HepG2 (cell line): ENCODE data around the gene VPS9D1. TPM values are rescaled to one million over a fixed set of nuclear protein-coding genes. Genes with fewer than 3 reads are reported as not detected.

Source experiments
- BRCA1 ChIP-seq: sonication (generic); formaldehyde crosslinking; IDR thresholded peaks from 2 replicates; pipeline ENCODE4 v1.4.0; 2020; ENCODE audit warnings: missing genetic modification reagents
- E2F1 ChIP-seq: sonication (generic); formaldehyde crosslinking; IDR thresholded peaks from 2 replicates; pipeline ENCODE4 v1.5.0; 2020; ENCODE audit warnings: missing genetic modification reagents
- KIAA2018 ChIP-seq: sonication (generic); formaldehyde crosslinking; IDR thresholded peaks from 2 replicates; pipeline ENCODE4 v1.5.0; 2020; ENCODE audit warnings: mild to moderate bottlenecking, missing genetic modification reagents, borderline replicate concordance
- NFIB ChIP-seq: sonication (generic); formaldehyde crosslinking; IDR thresholded peaks from 2 replicates; pipeline ENCODE4 v1.9.0; 2021; ENCODE audit warnings: missing genetic modification reagents, mild to moderate bottlenecking, borderline replicate concordance
- PHF20 ChIP-seq: sonication (generic); formaldehyde crosslinking; IDR thresholded peaks from 2 replicates; pipeline ENCODE4 v1.5.0; 2020; ENCODE audit warnings: mild to moderate bottlenecking, missing genetic modification reagents
- RARA ChIP-seq: IDR thresholded peaks from 2 replicates; pipeline ENCODE4 v1.6.1; 2016; ENCODE audit warnings: missing genetic modification reagents, missing compliant biosample characterization
- TARDBP ChIP-seq: sonication (generic); formaldehyde crosslinking; IDR thresholded peaks from 2 replicates; pipeline ENCODE4 v1.8.0; 2022; ENCODE audit warnings: mild to moderate bottlenecking, missing genetic modification reagents
- ZGPAT ChIP-seq: IDR thresholded peaks from 2 replicates; pipeline ENCODE4 v1.6.1; 2016; ENCODE audit warnings: mild to moderate bottlenecking
- ZNF343 ChIP-seq: sonication (generic); formaldehyde crosslinking; IDR thresholded peaks from 2 replicates; pipeline ENCODE4 v1.4.0; 2020; ENCODE audit warnings: mild to moderate bottlenecking, missing genetic modification reagents
- ZNF496 ChIP-seq: sonication (generic); formaldehyde crosslinking; IDR thresholded peaks from 2 replicates; pipeline ENCODE4 v1.8.1; 2023; ENCODE audit warnings: mild to moderate bottlenecking, moderate library complexity, missing genetic modification reagents; ENCODE audit not compliant: insufficient replicate concordance
- ZNF687 ChIP-seq: sonication (generic); formaldehyde crosslinking; IDR thresholded peaks from 2 replicates; pipeline ENCODE4 v1.5.1; 2020; ENCODE audit warnings: mild to moderate bottlenecking, missing genetic modification reagents, moderate library complexity
- ZSCAN29 ChIP-seq: sonication (generic); formaldehyde crosslinking; conservative IDR thresholded peaks from 2 replicates; pipeline ENCODE4 v1.4.0; 2020; ENCODE audit warnings: mild to moderate bottlenecking, missing genetic modification reagents
- polyA plus RNA-seq, 8 experiments: library from polyadenylated mRNA; depleted of rRNA in 3 of 8; stranded (reverse) in 7 of 8; unstranded in 1 of 8; fragments of >200 nt; fragmentation: Illumina TruSeq in 4 of 8; extraction: Trizol in 4 of 8; gene quantifications; 2 replicates each; pipeline versions ENCODE4 v1.2.1 to v1.2.3, GENCODE V29; 2011 to 2016; ENCODE audit warnings: low read depth in 4 of 8, missing spikeins in 1 of 8, mixed read lengths in 1 of 8; ENCODE audit not compliant: insufficient read depth in 1 of 8
- total RNA-seq, 5 experiments: library from RNA; depleted of rRNA; stranded (reverse); fragments of >200 nt; fragmentation: Illumina TruSeq; extraction: Trizol; gene quantifications; 2 replicates each; pipeline ENCODE4 v1.2.3, GENCODE V29; 2016; ENCODE audit warnings: low read depth in 1 of 5

The VPS9D1 gene
- total and polyA plus RNA-seq, 2 of the 13 experiments (the other 11 are each of a cell fraction or from before 2014, with no cell fraction given): 10.1 to 13.2 TPM

GRCh38 chr16:89700649-89701424, 19.9 kb downstream of the VPS9D1 start (continued):
- TF ChIP-seq ZNF687: peak; percentile 86
- TF ChIP-seq PHF20 (CRISPR knock-in tag): no peak; the same call in 1 of the 2 replicates
- peak; percentile 84; the same call in 1 of the 2 replicates for TF ChIP-seq ZGPAT
- peak; percentile 32; the same call in 1 of the 2 replicates for TF ChIP-seq RARA
- peak; percentile 41; the same call in 1 of the 2 replicates for TF ChIP-seq TARDBP (CRISPR knock-in tag)
- no peak for TF ChIP-seq ZNF496 (CRISPR knock-in tag)
- TF ChIP-seq E2F1 (CRISPR knock-in tag): no peak; the same call in 1 of the 2 replicates
- TF ChIP-seq ZNF343: no peak; the same call in 1 of the 2 replicates
- TF ChIP-seq BRCA1 (CRISPR knock-in tag): no peak
- no peak for TF ChIP-seq NFIB (CRISPR knock-in tag)
- TF ChIP-seq KIAA2018: 0 out of 2 replicates have a peak, but pooled peaks have one; percentile 13
- no peak for TF ChIP-seq ZSCAN29
